Testis (tissue), 3 donors: Measurements from ENCODE around the gene C12orf57. TPM values are rescaled to one million over a fixed set of nuclear protein-coding genes. Genes with fewer than 3 reads are reported as not detected.

ENCODE experiments used
- DNase-seq: peaks from one replicate; pipeline ENCODE4 v3.0.0-alpha.2; 2019
- H3K27ac ChIP-seq, 2 donors: fragments of 200-600 bp; sonication (generic); one replicate each; pipeline ENCODE4 v1.5.1; 2019
- H3K27me3 ChIP-seq: fragments of 200-600 bp; sonication (generic); one replicate; pipeline ENCODE4 v1.5.1; 2019
- H3K36me3 ChIP-seq: fragments of 200-600 bp; sonication (generic); one replicate; pipeline ENCODE4 v1.5.1; 2017; ENCODE audit warnings: low read depth; ENCODE audit errors: missing control alignments
- H3K4me1 ChIP-seq: fragments of 200-600 bp; sonication (generic); one replicate; pipeline ENCODE4 v1.5.1; 2019
- H3K4me3 ChIP-seq, 2 donors: fragments of 200-600 bp; sonication (generic); one replicate each; pipeline ENCODE4 v1.5.1; 2017 to 2019
- H3K9me3 ChIP-seq: fragments of 200-600 bp; sonication (generic); one replicate; pipeline ENCODE4 v1.5.1; 2017
- POLR2A ChIP-seq: fragments of 450-650 bp; IDR thresholded peaks from one replicate; pipeline ENCODE4 v1.6.1; 2017; ENCODE audit warnings: antibody characterized with exemption, mild to moderate bottlenecking, moderate library complexity
- WGBS, 2 donors: methylation state at CpG; one replicate each; pipeline ENCODE4 v1.1.5; 2018; 5-methylcytosine and 5-hydroxymethylcytosine counted together
- intact Hi-C: fragments of 100-400 bp; cut with DNase I; formaldehyde crosslinking; loops from one replicate; pipeline ENCODE4 v1.15.1; 2023; ENCODE audit warnings: low total_unique reads
- polyA plus RNA-seq: library from polyadenylated mRNA; stranded (reverse); fragments of 350-450 nt; fragmentation: Illumina TruSeq; extraction: RNeasy Lipid Tissue Mini Kit (QIAGEN cat#74804); gene quantifications from one replicate; pipeline ENCODE4 v1.2.3, GENCODE V29; 2014; ENCODE audit warnings: low read depth, low replicate concordance; ENCODE audit not compliant: insufficient read depth
- total RNA-seq, 2 donors: library from RNA; depleted of rRNA; stranded (reverse); fragments of >200 nt; gene quantifications; one replicate each; pipeline ENCODE4 v1.2.3, GENCODE V29; 2016
- TF ChIP-seq, protein P1 (sequence below), 3 experiments: fragments of 450-650 bp in 2 of 3; fragments of 200-600 bp in 1 of 3; sonication (generic) in 1 of 3; IDR thresholded peaks; one replicate each; pipeline ENCODE4 v1.5.1; 2016 to 2019; ENCODE audit warnings: antibody characterized with exemption in 3 of 3, mild to moderate bottlenecking in 2 of 3, moderate library complexity in 1 of 3

C12orf57 gene
- total and polyA plus RNA-seq, 3 donors from 2014 or later: 141 to 236 (median 143) TPM

DNA sequence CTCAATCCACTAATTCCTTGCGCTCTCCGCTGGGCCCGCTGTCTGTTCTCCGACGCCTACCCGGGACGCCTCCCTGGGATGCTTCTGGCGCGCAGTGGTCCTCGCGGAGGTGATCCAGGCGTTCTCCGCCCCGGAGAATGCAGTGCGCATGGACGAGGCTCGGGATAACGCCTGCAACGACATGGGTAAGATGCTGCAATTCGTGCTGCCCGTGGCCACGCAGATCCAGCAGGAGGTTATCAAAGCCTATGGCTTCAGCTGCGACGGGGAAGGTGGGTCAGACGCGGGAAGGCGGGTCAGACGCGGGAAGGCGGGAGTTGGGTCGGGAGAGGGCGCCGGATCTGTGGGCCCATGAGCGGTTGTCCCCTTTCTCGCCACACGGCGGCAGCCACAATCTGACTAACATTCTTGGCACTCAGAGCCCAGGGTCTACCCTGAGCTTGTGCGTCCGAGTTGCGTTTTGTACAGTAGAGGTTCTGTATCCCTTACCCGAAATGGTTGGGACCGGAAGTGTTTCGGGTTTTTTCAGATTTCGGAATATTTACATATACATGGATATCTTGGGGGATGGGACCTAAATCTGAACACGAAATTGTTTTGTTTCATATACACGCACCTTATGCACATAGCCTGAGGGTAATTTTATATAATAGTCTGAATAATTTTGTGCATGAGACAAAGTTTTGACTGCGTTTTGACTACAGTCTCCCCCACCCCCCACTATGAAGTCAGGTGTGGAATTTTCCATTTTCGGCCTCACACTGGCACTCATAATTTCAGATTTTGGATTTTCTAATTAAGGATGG lies 762 bp downstream of the C12orf57 start:
- no peaks in the 10 kb centered on the region for H3K36me3 ChIP-seq

DNA sequence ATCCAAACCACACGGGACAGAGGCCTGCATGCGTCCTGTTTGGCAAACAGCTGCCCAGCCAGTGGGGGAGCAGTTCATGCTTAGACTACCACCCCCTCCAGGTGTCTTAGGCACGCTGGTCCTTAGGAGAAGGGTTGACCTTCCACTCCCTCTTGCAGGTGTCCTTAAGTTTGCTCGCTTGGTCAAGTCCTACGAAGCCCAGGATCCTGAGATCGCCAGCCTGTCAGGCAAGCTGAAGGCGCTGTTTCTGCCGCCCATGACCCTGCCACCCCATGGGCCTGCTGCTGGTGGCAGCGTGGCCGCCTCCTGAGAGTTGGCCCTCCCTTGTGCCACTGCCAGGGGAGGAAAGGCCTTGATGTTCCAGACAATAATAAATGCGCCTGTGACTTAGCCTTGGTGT lies 1.8 kb downstream of the C12orf57 start:
- H3K27me3 ChIP-seq: no peaks in the 10 kb centered on the region
- peak overlapping the region; percentile 13 to 40 for H3K27ac ChIP-seq
- TF ChIP-seq, protein P1, sequence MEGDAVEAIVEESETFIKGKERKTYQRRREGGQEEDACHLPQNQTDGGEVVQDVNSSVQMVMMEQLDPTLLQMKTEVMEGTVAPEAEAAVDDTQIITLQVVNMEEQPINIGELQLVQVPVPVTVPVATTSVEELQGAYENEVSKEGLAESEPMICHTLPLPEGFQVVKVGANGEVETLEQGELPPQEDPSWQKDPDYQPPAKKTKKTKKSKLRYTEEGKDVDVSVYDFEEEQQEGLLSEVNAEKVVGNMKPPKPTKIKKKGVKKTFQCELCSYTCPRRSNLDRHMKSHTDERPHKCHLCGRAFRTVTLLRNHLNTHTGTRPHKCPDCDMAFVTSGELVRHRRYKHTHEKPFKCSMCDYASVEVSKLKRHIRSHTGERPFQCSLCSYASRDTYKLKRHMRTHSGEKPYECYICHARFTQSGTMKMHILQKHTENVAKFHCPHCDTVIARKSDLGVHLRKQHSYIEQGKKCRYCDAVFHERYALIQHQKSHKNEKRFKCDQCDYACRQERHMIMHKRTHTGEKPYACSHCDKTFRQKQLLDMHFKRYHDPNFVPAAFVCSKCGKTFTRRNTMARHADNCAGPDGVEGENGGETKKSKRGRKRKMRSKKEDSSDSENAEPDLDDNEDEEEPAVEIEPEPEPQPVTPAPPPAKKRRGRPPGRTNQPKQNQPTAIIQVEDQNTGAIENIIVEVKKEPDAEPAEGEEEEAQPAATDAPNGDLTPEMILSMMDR (IDR thresholded peaks at IDR 0.05): no peak
- TF ChIP-seq POLR2A: no peak
- no peaks in the 10 kb centered on the region for H3K9me3 ChIP-seq
- H3K36me3 ChIP-seq: no peaks in the 10 kb centered on the region
- 52 to 55% methylated on average over 8 to 11 of the region's 11 CpGs for WGBS, 2 donors
- no peak for DNase-seq
- no peak overlapping the region for H3K4me3 ChIP-seq
- intact Hi-C loops: loop anchor here (10.0 kb wide), 1 partner anchor 149 kb away; the partner anchor contains the start of gene C1R
- H3K4me1 ChIP-seq: peaks cover 28% of the 10 kb centered on the region

More for the DNA sequence above, 762 bp downstream of the C12orf57 start:
- WGBS, 2 donors: 1 to 3% methylated on average over 33 to 47 of the region's 48 CpGs
- intact Hi-C loops: loop anchor here (10.0 kb wide), 1 partner anchor 150 kb away; the partner anchor contains the start of gene C1R
- TF ChIP-seq POLR2A: no peak
- TF ChIP-seq, protein P1 (IDR thresholded peaks at IDR 0.05): peak; percentile 78 to 91 (median 91)
- Histone ChIP-seq H3K4me3 (peak overlapping the region; percentile 72 to 80), H3K9me3 (no peaks in the 10 kb centered on the region), H3K27me3 (no peaks in the 10 kb centered on the region), H3K27ac (peak overlapping the region; percentile 96 to 97), H3K4me1 (peaks cover 28% of the 10 kb centered on the region)
- DNase-seq: peak; percentile 95

DNA sequence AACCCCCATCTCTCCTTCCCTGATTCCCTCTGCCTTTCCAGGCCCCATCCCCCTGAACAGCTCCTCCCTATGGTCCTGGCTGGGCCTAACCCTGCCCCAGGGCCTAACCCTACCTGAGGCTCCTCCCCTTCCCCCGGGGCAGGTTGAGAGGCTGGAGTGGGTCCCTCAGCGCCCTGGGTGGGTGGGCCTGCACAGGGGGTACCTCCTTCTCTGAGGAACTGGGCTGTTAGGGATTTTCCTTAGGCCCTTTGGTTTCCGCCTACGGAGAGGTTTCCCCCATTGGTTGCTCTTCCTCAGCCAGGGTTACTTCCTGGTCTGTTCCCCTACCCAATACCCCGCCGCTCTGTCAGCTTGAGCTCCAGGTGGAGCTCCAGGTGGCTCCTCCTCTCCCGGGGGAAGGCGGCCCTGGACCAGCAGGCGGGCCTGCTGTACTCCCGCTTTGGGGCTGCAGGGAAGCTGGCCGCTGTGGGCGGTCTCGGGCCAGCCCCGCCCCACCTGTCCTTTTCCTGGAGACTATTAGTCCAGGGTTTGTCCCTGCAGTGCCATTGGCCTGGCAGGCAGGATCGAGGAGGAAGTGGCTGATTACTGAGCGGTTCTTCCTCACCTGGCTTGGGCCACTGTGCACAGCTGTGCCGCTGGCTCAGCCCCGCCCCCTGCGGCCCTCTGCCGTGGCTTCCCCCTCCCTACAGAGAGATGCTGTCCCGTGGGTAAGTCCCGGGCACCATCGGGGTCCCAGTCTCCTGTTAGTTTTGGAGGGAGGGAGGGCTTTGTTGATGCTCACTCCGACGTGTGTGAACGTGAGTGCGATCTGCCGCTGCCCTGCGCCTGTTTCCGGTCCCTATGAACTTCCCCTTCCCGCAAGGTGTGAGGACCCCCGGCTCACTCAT lies 2.5 kb downstream of the C12orf57 start:
- no peaks in the 10 kb centered on the region for H3K36me3 ChIP-seq
- peaks cover 28% of the 10 kb centered on the region for H3K4me1 ChIP-seq
- DNase-seq: peak; percentile 70
- intact Hi-C loops: loop anchor here (10.0 kb wide), 1 partner anchor 149 kb away; the partner anchor contains the start of gene C1R
- WGBS, 2 donors: 22 to 29% methylated on average over 12 to 32 of the region's 32 CpGs
- peak overlapping the region; percentile 13 to 40 for H3K27ac ChIP-seq
- no peak for TF ChIP-seq POLR2A
- TF ChIP-seq, protein P1 (IDR thresholded peaks at IDR 0.05): no peak
- H3K4me3 ChIP-seq: peak overlapping the region in 1 of 2 donors; percentile 32
- no peaks in the 10 kb centered on the region for H3K27me3 ChIP-seq
- H3K9me3 ChIP-seq: no peaks in the 10 kb centered on the region

DNA sequence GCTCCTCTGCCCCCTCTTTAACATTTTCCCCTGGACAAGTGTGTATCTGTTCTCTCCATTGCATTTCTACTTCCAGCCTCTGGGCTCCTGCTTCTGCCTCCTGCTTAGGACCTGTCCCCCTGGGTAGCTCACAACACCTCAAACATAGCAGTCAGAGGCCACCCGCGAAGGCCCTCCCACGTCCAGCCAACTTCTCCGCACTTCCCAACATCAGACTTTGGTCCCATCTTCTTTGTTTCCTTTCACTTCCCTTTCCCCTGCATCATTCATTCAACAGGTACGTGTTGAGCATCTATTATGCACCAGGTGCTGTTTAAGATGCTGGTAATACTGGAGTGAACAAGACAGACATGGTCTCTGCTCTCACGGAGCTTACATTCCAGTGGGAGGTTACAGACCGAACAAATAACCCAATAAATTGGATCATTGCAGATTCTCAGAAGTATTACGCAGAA lies 3.1 kb downstream of the C12orf57 start:
- no peaks in the 10 kb centered on the region for H3K27me3 ChIP-seq
- TF ChIP-seq, protein P1 (IDR thresholded peaks at IDR 0.05): no peak
- TF ChIP-seq POLR2A: no peak
- DNase-seq: no peak
- H3K4me3 ChIP-seq: no peak overlapping the region
- H3K27ac ChIP-seq: peak overlapping the region in 1 of 2 donors; percentile 40
- WGBS, 2 donors: 39 to 59% methylated on average over 8 of the region's 8 CpGs
- H3K36me3 ChIP-seq: no peaks in the 10 kb centered on the region
- intact Hi-C loops: loop anchor here (10.0 kb wide), 1 partner anchor 148 kb away; the partner anchor contains the start of gene C1R
- H3K9me3 ChIP-seq: no peaks in the 10 kb centered on the region
- peaks cover 28% of the 10 kb centered on the region for H3K4me1 ChIP-seq
